SU-DHL-6 (cell line): ENCODE results near the gene LMBR1L.

ENCODE experiments used
- EZH2phosphoT487 ChIP-seq: fragments of 200-600 bp; sonication (generic), shearing (Covaris generic); conservative IDR thresholded peaks from 2 replicates; pipeline ENCODE4 v1.6.1; 2018; ENCODE audit warnings: mild to moderate bottlenecking, antibody characterized with exemption, low read length, moderate library complexity, mixed read lengths
- TF ChIP-seq, protein P1 (sequence below): fragments of 200-600 bp; sonication (generic); IDR thresholded peaks from one replicate; pipeline ENCODE4 v1.5.1; 2017; ENCODE audit warnings: antibody characterized with exemption, mild to moderate bottlenecking, low read length, moderate library complexity; ENCODE audit not compliant: insufficient read depth, poor library complexity, severe bottlenecking

DNA sequence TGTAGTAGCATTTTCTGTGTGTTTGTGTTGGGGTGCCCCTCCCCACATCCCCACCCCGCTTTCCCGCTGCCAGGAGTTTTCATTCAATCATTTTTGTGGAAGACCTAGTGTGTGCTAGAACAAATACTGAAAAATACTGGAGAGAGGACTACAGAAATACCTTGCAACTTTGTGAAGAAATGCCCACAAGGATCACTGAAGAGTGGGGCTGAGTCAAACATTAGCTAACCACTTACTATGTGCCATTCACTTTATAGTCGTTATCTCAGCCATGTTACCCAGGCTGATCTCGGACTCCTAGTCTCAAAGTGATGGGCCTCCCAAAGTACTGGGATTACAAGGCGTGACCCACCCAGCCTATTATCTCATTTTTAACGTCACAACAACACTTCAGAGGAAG is 559 bp upstream of the LMBR1L start:
- TF ChIP-seq EZH2phosphoT487 = no peak
- TF ChIP-seq, protein P1, sequence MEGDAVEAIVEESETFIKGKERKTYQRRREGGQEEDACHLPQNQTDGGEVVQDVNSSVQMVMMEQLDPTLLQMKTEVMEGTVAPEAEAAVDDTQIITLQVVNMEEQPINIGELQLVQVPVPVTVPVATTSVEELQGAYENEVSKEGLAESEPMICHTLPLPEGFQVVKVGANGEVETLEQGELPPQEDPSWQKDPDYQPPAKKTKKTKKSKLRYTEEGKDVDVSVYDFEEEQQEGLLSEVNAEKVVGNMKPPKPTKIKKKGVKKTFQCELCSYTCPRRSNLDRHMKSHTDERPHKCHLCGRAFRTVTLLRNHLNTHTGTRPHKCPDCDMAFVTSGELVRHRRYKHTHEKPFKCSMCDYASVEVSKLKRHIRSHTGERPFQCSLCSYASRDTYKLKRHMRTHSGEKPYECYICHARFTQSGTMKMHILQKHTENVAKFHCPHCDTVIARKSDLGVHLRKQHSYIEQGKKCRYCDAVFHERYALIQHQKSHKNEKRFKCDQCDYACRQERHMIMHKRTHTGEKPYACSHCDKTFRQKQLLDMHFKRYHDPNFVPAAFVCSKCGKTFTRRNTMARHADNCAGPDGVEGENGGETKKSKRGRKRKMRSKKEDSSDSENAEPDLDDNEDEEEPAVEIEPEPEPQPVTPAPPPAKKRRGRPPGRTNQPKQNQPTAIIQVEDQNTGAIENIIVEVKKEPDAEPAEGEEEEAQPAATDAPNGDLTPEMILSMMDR = no peak
